OCI-LY1 (cell line): Measurements from ENCODE around the gene WDR59.

Experiments
- H2AFZ ChIP-seq: fragments of 200-600 bp; sonication (generic), shearing (Covaris generic); 2 replicates; pipeline ENCODE4 v1.6.0; 2014; ENCODE audit warnings: antibody characterized with exemption, mild to moderate bottlenecking, low read length
- H3F3A ChIP-seq: fragments of 200-600 bp; sonication (generic), shearing (Covaris generic); 2 replicates; pipeline ENCODE4 v1.6.0; 2014; ENCODE audit warnings: mild to moderate bottlenecking, antibody characterized with exemption, low read length, moderate library complexity; ENCODE audit not compliant: insufficient read depth
- H3K27ac ChIP-seq: fragments of 200-600 bp; sonication (generic); 2 replicates; pipeline ENCODE4 v1.5.1; 2014; ENCODE audit warnings: low read length, mixed run types, mild to moderate bottlenecking, low read depth; ENCODE audit not compliant: poor library complexity, severe bottlenecking
- H3K27me3 ChIP-seq: fragments of 200-600 bp; sonication (generic); 2 replicates; pipeline ENCODE4 v1.6.0; 2014; ENCODE audit warnings: antibody characterized with exemption, mild to moderate bottlenecking, low read length, moderate library complexity; ENCODE audit not compliant: insufficient read depth
- H3K36me3 ChIP-seq: fragments of 200-600 bp; sonication (generic); 2 replicates; pipeline ENCODE4 v1.6.1; 2014; ENCODE audit warnings: mild to moderate bottlenecking, antibody characterized with exemption, low read length, moderate library complexity, mixed read lengths; ENCODE audit not compliant: insufficient read depth
- H3K4me1 ChIP-seq: fragments of 200-600 bp; sonication (generic); 2 replicates; pipeline ENCODE4 v1.5.1; 2014; ENCODE audit warnings: mild to moderate bottlenecking, low read length, moderate library complexity; ENCODE audit not compliant: insufficient read depth, severe bottlenecking
- H3K4me2 ChIP-seq: fragments of 200-600 bp; sonication (generic), shearing (Covaris generic); 2 replicates; pipeline ENCODE4 v1.6.1; 2014; ENCODE audit warnings: low read length
- H3K4me3 ChIP-seq: fragments of 200-600 bp; sonication (generic); 2 replicates; pipeline ENCODE4 v1.5.1; 2014; ENCODE audit warnings: low read length, low read depth, mild to moderate bottlenecking, mixed read lengths; ENCODE audit not compliant: poor library complexity, severe bottlenecking
- H3K79me2 ChIP-seq: fragments of 200-600 bp; shearing (Covaris generic); 2 replicates; pipeline ENCODE4 v1.6.1; 2016; ENCODE audit warnings: mixed run types, low read length, mixed read lengths; ENCODE audit not compliant: insufficient read depth
- H3K9ac ChIP-seq: fragments of 200-600 bp; sonication (generic), shearing (Covaris generic); 2 replicates; pipeline ENCODE4 v1.6.1; 2014; ENCODE audit warnings: mild to moderate bottlenecking, low read length, mixed read lengths
- H3K9me2 ChIP-seq: fragments of 200-600 bp; sonication (generic), shearing (Covaris generic); 2 replicates; pipeline ENCODE4 v1.6.1; 2014; ENCODE audit warnings: low read depth, mild to moderate bottlenecking, low read length, mixed read lengths
- H3K9me3 ChIP-seq: fragments of 200-600 bp; shearing (Covaris generic); 2 replicates; pipeline ENCODE4 v1.6.1; 2014; ENCODE audit warnings: low read length, mixed read lengths
- H4K20me1 ChIP-seq: fragments of 200-600 bp; sonication (generic), shearing (Covaris generic); 2 replicates; pipeline ENCODE4 v1.6.0; 2016; ENCODE audit warnings: mild to moderate bottlenecking, low read length; ENCODE audit not compliant: insufficient read depth
- CTCF ChIP-seq: fragments of 200-600 bp; sonication (generic), shearing (Covaris generic); IDR thresholded peaks from 2 replicates; pipeline ENCODE4 v1.5.1; 2017; ENCODE audit warnings: mild to moderate bottlenecking, antibody characterized with exemption, low read length, moderate library complexity, mixed read lengths
- EZH2 ChIP-seq: fragments of 200-600 bp; sonication (generic), shearing (Covaris generic); IDR thresholded peaks from 2 replicates; pipeline ENCODE4 v1.8.0; 2017; ENCODE audit warnings: borderline replicate concordance, mixed run types, mild to moderate bottlenecking, antibody characterized with exemption, low read length, moderate library complexity, mixed read lengths

Gene WDR59

GRCh38 chr16:74939688-74940087 is 45.2 kb downstream of the WDR59 start:
- Histone ChIP-seq H3K27me3 (no peaks in the 10 kb centered on the region), H3K4me2 (no peak overlapping the region), H3K4me1 (no peaks in the 10 kb centered on the region), H4K20me1 (no peaks in the 10 kb centered on the region), H3F3A (no peaks in the 10 kb centered on the region), H3K27ac (no peak overlapping the region), H3K79me2 (no peaks in the 10 kb centered on the region), H3K9me3 (no peaks in the 10 kb centered on the region), H2AFZ (no peak overlapping the region), H3K4me3 (no peak overlapping the region), H3K9me2 (no peaks in the 10 kb centered on the region), H3K9ac (no peak overlapping the region), H3K36me3 (peaks cover 57% of the 10 kb centered on the region)
- TF ChIP-seq EZH2 (no peak), CTCF (no peak)

GRCh38 chr16:74936902-74937560 is 47.9 kb downstream of the WDR59 start:
- H4K20me1 ChIP-seq: no peaks in the 10 kb centered on the region
- no peak overlapping the region for H2AFZ ChIP-seq
- TF ChIP-seq EZH2 (no peak), CTCF (no peak)
- no peaks in the 10 kb centered on the region for H3K9me3 ChIP-seq
- H3K79me2 ChIP-seq: no peaks in the 10 kb centered on the region
- H3K27me3 ChIP-seq: no peaks in the 10 kb centered on the region
- H3K9ac ChIP-seq: no peak overlapping the region
- no peaks in the 10 kb centered on the region for H3K4me1 ChIP-seq
- H3K9me2 ChIP-seq: no peaks in the 10 kb centered on the region
- no peak overlapping the region for H3K4me2 ChIP-seq
- H3K36me3 ChIP-seq: peaks cover 54% of the 10 kb centered on the region
- H3K4me3 ChIP-seq: no peak overlapping the region
- H3F3A ChIP-seq: no peaks in the 10 kb centered on the region
- no peak overlapping the region for H3K27ac ChIP-seq

- Histone ChIP-seq H3K4me1 (no peaks in the 10 kb centered on the region), H4K20me1 (no peaks in the 10 kb centered on the region), H3K36me3 (peaks cover 37% of the 10 kb centered on the region), H3K79me2 (no peaks in the 10 kb centered on the region), H3K9ac (no peak overlapping the region), H3F3A (no peaks in the 10 kb centered on the region), H3K27me3 (no peaks in the 10 kb centered on the region), H3K4me3 (no peak overlapping the region), H3K4me2 (no peak overlapping the region), H3K9me3 (no peaks in the 10 kb centered on the region), H2AFZ (no peak overlapping the region), H3K27ac (no peak overlapping the region), H3K9me2 (no peaks in the 10 kb centered on the region)
- no peak for TF ChIP-seq CTCF
- no peak for TF ChIP-seq EZH2
Measured at GRCh38 chr16:74931445-74931844, 53.5 kb downstream of the WDR59 start.
